GM23248 (cell line): ENCODE measurements around the gene ATP5ME. TPM values are rescaled to one million over a fixed set of nuclear protein-coding genes. Genes with fewer than 3 reads are reported as not detected.

Experiments used
- DNase-seq: peaks from one replicate; pipeline ENCODE4 v3.0.0-alpha.2; 2015
- H2AFZ ChIP-seq: fragments of 200-600 bp; sonication (generic); 2 replicates; pipeline ENCODE4 v1.6.1; 2016; ENCODE audit warnings: antibody characterized with exemption
- H3F3A ChIP-seq: fragments of 200-600 bp; sonication (generic); 2 replicates; pipeline ENCODE4 v1.6.1; 2016; ENCODE audit warnings: mild to moderate bottlenecking, antibody characterized with exemption, mixed run types; ENCODE audit not compliant: insufficient read depth
- H3K27ac ChIP-seq: fragments of 200-600 bp; sonication (generic); 2 replicates; pipeline ENCODE4 v1.5.1; 2016; ENCODE audit warnings: mild to moderate bottlenecking
- H3K27me3 ChIP-seq: fragments of 200-600 bp; sonication (generic); replicated peaks from 2 replicates; pipeline ENCODE4 v1.6.1; 2016; ENCODE audit warnings: mild to moderate bottlenecking; ENCODE audit not compliant: insufficient read depth
- H3K36me3 ChIP-seq: fragments of 200-600 bp; sonication (generic); 2 replicates; pipeline ENCODE4 v1.6.1; 2016; ENCODE audit warnings: low read depth, mild to moderate bottlenecking
- H3K4me1 ChIP-seq: fragments of 200-600 bp; sonication (generic); 2 replicates; pipeline ENCODE4 v1.6.1; 2016; ENCODE audit warnings: mild to moderate bottlenecking; ENCODE audit not compliant: insufficient read depth
- H3K4me2 ChIP-seq: fragments of 200-600 bp; sonication (generic); one replicate; pipeline ENCODE4 v1.6.1; 2016; ENCODE audit warnings: mild to moderate bottlenecking; ENCODE audit not compliant: unreplicated experiment
- H3K4me3 ChIP-seq: fragments of 200-600 bp; sonication (generic); 2 replicates; pipeline ENCODE4 v1.5.1; 2016; ENCODE audit warnings: mild to moderate bottlenecking
- H3K79me2 ChIP-seq: fragments of 200-600 bp; sonication (generic); 2 replicates; pipeline ENCODE4 v1.6.1; 2016; ENCODE audit warnings: mild to moderate bottlenecking; ENCODE audit not compliant: insufficient read depth
- H3K9ac ChIP-seq: fragments of 200-600 bp; sonication (generic); 2 replicates; pipeline ENCODE4 v1.6.1; 2016; ENCODE audit warnings: mild to moderate bottlenecking
- H3K9me2 ChIP-seq: fragments of 200-600 bp; sonication (generic); 2 replicates; pipeline ENCODE4 v1.6.1; 2016; ENCODE audit warnings: mixed run types, mild to moderate bottlenecking, moderate library complexity; ENCODE audit not compliant: insufficient read depth
- H3K9me3 ChIP-seq: fragments of 200-600 bp; sonication (generic); one replicate; pipeline ENCODE4 v1.6.1; 2017; ENCODE audit warnings: low read depth
- H4K20me1 ChIP-seq: fragments of 200-600 bp; sonication (generic); 2 replicates; pipeline ENCODE4 v1.6.0; 2016; ENCODE audit not compliant: insufficient read depth
- EZH2 ChIP-seq: fragments of 200-600 bp; sonication (generic); IDR thresholded peaks from 2 replicates; pipeline ENCODE4 v1.6.1; 2018; ENCODE audit warnings: antibody characterized with exemption, mild to moderate bottlenecking; ENCODE audit not compliant: insufficient read depth, poor library complexity, severe bottlenecking
- EZH2phosphoT487 ChIP-seq: fragments of 200-600 bp; sonication (generic); IDR thresholded peaks from 2 replicates; pipeline ENCODE4 v1.6.1; 2018; ENCODE audit warnings: antibody characterized with exemption, moderate library complexity, mild to moderate bottlenecking, low read depth; ENCODE audit not compliant: insufficient read depth
- WGBS, 2 experiments: methylation state at CpG; one replicate each; pipeline ENCODE4 v1.1.6; 2015 to 2017; ENCODE audit warnings: low lambda C conversion rate in 2 of 2, low coverage in 1 of 2; ENCODE audit errors: missing lambda C conversion rate in 2 of 2; 5-methylcytosine and 5-hydroxymethylcytosine counted together
- in situ Hi-C: fragments of 300-500 bp; cut with MboI; formaldehyde crosslinking; loops from 2 replicates; pipeline ENCODE4 v1.15.0; 2020
- polyA plus RNA-seq: library from polyadenylated mRNA; unstranded; fragments of >200 nt; fragmentation: Nextera tagmentation; extraction: Ambion mirVana; gene quantifications from 2 replicates; pipeline ENCODE4 v1.2.1, GENCODE V29; 2016
- total RNA-seq: library from RNA; depleted of rRNA; stranded (reverse); fragments of >200 nt; shearing (Covaris generic); gene quantifications from 2 replicates; pipeline ENCODE4 v1.2.3, GENCODE V29; 2014

Gene ATP5ME
- total and polyA plus RNA-seq, 2 experiments from 2014 or later = 26.3 to 478 TPM

DNA sequence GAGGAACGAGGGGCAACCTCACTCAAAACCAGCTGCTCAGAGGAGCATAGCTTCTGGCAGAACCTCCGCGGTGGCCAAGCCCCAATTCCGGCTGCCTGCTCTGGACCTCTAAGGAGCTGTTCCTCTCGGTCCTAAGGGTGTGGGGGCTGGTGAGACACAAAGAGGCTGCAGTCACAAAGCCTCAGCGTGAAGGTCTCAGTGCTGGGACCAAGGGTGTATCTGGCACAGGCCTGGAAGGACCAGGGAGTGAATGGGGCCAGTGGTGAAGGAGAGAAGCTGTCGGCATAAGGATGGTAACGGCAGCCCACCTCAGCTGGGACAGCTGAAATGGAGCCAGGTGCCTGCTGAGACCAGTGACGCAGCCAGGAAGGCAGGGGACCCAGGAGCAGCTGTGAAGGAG lies 43.4 kb downstream of the ATP5ME start:
- DNase-seq = no peak
- no peaks in the 10 kb centered on the region for H3K9me2 ChIP-seq
- no peak overlapping the region for H3K4me3 ChIP-seq
- H2AFZ ChIP-seq = no peak overlapping the region
- H3K36me3 ChIP-seq = no peaks in the 10 kb centered on the region
- H3K9me3 ChIP-seq = no peaks in the 10 kb centered on the region
- H3K27me3 ChIP-seq = 0 out of 2 replicates have a peak, but pooled peaks cover 8% of the 10 kb centered on the region
- no peak overlapping the region for H3K9ac ChIP-seq
- H4K20me1 ChIP-seq = no peaks in the 10 kb centered on the region
- 42 to 44% methylated on average over 9 of the region's 9 CpGs for WGBS, 2 experiments
- no peaks in the 10 kb centered on the region for H3K79me2 ChIP-seq
- no peak overlapping the region for H3K27ac ChIP-seq
- in situ Hi-C loops = no loop called here
- H3F3A ChIP-seq = no peaks in the 10 kb centered on the region
- TF ChIP-seq EZH2phosphoT487 = no peak
- TF ChIP-seq EZH2 = no peak
- no peak overlapping the region for H3K4me2 ChIP-seq
- no peaks in the 10 kb centered on the region for H3K4me1 ChIP-seq

DNA sequence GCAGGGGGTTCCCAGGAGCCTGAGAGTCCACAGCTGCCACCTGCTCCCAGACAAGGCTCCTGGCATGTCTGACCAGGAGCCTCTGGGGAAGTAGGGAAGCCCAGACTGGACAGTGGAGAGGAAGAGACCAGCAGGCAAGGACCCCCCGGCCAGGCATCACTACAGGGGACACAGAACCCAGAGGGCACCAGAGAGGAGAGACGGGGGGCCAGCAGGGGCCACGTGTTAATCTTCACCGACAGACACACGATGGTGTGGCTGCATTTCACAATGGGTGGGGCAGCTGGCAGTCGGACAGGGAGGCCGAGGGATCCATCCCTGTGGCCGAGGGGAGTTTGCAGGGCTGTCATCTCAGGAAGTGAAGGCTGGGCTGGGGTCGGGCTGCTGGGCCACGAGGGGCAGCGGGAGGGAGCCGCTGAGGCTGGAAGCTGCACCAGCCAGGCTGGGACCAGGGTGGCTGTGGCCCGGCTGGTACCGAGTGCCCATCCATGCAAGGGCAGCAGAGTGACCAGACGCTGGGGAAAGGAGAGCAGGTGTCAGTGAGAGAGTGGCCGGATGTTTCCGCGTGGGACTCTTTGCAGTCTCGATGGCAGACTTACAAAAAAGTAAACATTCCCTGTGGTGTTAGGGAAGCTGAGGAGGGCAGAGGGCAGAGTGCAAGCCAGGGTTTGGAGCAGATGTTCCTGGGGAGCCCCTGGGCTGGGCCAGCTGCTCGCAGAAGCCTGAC lies 44.0 kb downstream of the ATP5ME start:
- Histone ChIP-seq H3K9ac (no peak overlapping the region), H3K9me3 (no peaks in the 10 kb centered on the region), H3K27ac (no peak overlapping the region), H3K27me3 (0 out of 2 replicates have a peak, but pooled peaks cover 8% of the 10 kb centered on the region), H3K36me3 (no peaks in the 10 kb centered on the region), H3F3A (no peaks in the 10 kb centered on the region), H3K4me3 (no peak overlapping the region), H4K20me1 (no peaks in the 10 kb centered on the region), H3K4me1 (no peaks in the 10 kb centered on the region), H3K4me2 (no peak overlapping the region), H3K79me2 (no peaks in the 10 kb centered on the region), H2AFZ (no peak overlapping the region), H3K9me2 (no peaks in the 10 kb centered on the region)
- no peak for DNase-seq
- in situ Hi-C loops = no loop called here
- TF ChIP-seq EZH2 (no peak), EZH2phosphoT487 (no peak)
- WGBS, 2 experiments = 48 to 50% methylated on average over 20 of the region's 20 CpGs

DNA sequence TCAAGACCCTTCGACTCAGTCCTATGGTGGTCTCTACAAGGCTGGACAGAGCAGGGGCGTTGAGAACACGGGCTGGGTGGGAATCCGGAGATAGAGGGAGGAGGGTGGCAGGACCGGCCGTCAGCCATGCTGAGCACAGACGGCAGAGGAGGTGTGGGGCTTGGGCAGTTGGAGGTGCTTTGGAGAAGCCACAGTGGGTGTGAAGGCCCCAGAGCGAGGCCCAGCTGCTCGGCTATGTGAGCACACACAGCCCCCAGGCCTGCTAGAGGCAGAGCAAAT lies 44.5 kb downstream of the ATP5ME start:
- no peak overlapping the region for H2AFZ ChIP-seq
- no peaks in the 10 kb centered on the region for H3K9me3 ChIP-seq
- H3K9ac ChIP-seq = no peak overlapping the region
- in situ Hi-C loops = no loop called here
- H3K27ac ChIP-seq = no peak overlapping the region
- H3K4me1 ChIP-seq = no peaks in the 10 kb centered on the region
- H3F3A ChIP-seq = no peaks in the 10 kb centered on the region
- no peaks in the 10 kb centered on the region for H3K36me3 ChIP-seq
- H3K27me3 ChIP-seq = 0 out of 2 replicates have a peak, but pooled peaks cover 8% of the 10 kb centered on the region
- H3K79me2 ChIP-seq = no peaks in the 10 kb centered on the region
- no peak for TF ChIP-seq EZH2
- TF ChIP-seq EZH2phosphoT487 = no peak
- WGBS, 2 experiments = 41 to 49% methylated on average over 7 to 9 of the region's 9 CpGs
- no peaks in the 10 kb centered on the region for H4K20me1 ChIP-seq
- H3K4me2 ChIP-seq = no peak overlapping the region
- no peaks in the 10 kb centered on the region for H3K9me2 ChIP-seq
- no peak overlapping the region for H3K4me3 ChIP-seq
- DNase-seq = no peak

DNA sequence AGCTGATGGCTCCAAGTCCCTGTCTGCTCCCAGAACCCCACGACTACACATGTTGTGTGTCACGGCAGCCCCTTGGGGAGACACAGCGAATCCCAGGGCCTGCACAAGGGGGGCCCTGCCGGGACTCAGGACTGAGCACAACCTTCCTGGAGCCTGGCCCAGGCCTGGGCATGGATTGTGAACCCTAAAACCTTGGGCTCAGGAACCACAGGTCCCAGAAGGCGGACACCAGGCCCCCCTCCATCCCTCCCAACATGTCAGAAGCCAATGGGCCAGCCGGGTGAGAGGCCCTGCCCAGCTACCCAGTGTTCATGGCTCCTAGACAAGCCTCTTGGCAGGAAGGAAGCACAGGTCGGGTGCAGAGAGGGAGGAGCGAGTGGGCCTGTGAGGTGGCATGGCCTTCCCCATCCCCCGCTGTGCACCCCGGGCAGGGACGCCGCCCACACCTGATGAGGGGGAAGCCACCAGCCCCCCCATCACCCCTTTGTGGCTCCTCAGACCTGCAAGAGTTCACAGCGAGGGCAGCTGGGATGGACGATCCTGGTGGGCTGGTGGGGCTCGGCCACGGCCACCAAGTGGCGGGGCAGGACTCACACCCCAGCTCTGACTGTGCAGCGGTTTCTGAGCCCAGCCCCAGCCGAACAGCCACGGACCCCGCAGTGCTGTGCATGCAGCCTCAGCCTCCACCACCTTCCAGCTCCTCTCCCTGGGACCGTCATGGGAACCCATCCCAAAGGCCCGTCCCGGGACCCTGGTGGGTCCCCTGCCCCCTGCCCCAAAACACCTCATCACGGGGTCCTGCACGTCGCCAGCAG lies 45.0 kb downstream of the ATP5ME start:
- no peaks in the 10 kb centered on the region for H3K9me2 ChIP-seq
- no peaks in the 10 kb centered on the region for H3K79me2 ChIP-seq
- no peaks in the 10 kb centered on the region for H4K20me1 ChIP-seq
- H2AFZ ChIP-seq = no peak overlapping the region
- no peak for DNase-seq
- H3K9me3 ChIP-seq = no peaks in the 10 kb centered on the region
- H3K4me1 ChIP-seq = no peaks in the 10 kb centered on the region
- in situ Hi-C loops = no loop called here
- H3K27ac ChIP-seq = no peak overlapping the region
- 58 to 65% methylated on average over 25 to 26 of the region's 27 CpGs for WGBS, 2 experiments
- H3K36me3 ChIP-seq = no peaks in the 10 kb centered on the region
- TF ChIP-seq EZH2phosphoT487 = no peak
- no peak for TF ChIP-seq EZH2
- H3F3A ChIP-seq = no peaks in the 10 kb centered on the region
- no peak overlapping the region for H3K4me2 ChIP-seq
- no peak overlapping the region for H3K4me3 ChIP-seq
- H3K9ac ChIP-seq = no peak overlapping the region
- 0 out of 2 replicates have a peak, but pooled peaks cover 8% of the 10 kb centered on the region for H3K27me3 ChIP-seq
